ELR (cell line): ENCODE measurements around the gene TOMM34.
A peak's percentile ranks its signal among the peaks of the same experiment; 100 is the strongest.

Experiments
- DNase-seq: peaks from one replicate; pipeline ENCODE4 v3.0.0-alpha.2; 2015; ENCODE audit warnings: low read depth

TOMM34 gene

GRCh38 chr20:44930517-44931168, 29.6 kb downstream of the TOMM34 start:
- DNase-seq, result no peak

GRCh38 chr20:44928595-44928994, 31.6 kb downstream of the TOMM34 start:
- DNase-seq, result no peak

- no peak for DNase-seq
These were observed 35.7 kb downstream of the TOMM34 start for GRCh38 chr20:44924541-44924940.

GRCh38 chr20:44921447-44921846, 38.8 kb downstream of the TOMM34 start:
- no peak for DNase-seq

GRCh38 chr20:44918761-44919160, 41.4 kb downstream of the TOMM34 start:
- no peak for DNase-seq

- no peak for DNase-seq
These were observed 41.9 kb downstream of the TOMM34 start for GRCh38 chr20:44918342-44918741.

- DNase-seq, result no peak
These were observed 42.8 kb downstream of the TOMM34 start for GRCh38 chr20:44917399-44917798.

- DNase-seq, result no peak
These were observed 43.6 kb downstream of the TOMM34 start for GRCh38 chr20:44916586-44916985.

- no peak for DNase-seq
These were observed 45.3 kb downstream of the TOMM34 start for GRCh38 chr20:44914924-44915323.

- no peak for DNase-seq
These were observed 48.0 kb downstream of the TOMM34 start for GRCh38 chr20:44912189-44912588.

GRCh38 chr20:44911264-44911921, 48.8 kb downstream of the TOMM34 start:
- peak; percentile 74 for DNase-seq

- peak; percentile 31 for DNase-seq
These were observed 49.4 kb downstream of the TOMM34 start for GRCh38 chr20:44910690-44911262.

GRCh38 chr20:44909872-44910689, 50.1 kb downstream of the TOMM34 start, which contains the start of gene PABPC1L:
Gene PABPC1L, plus strand, starts transcription at chr20:44910060. Its CDS starts 84 bp downstream, at chr20:44910144.
- peak; percentile 80 for DNase-seq

GRCh38 chr20:44908987-44909871, 51.0 kb downstream of the TOMM34 start:
- no peak for DNase-seq

- DNase-seq, result no peak
These were observed 55.8 kb downstream of the TOMM34 start for GRCh38 chr20:44904377-44904776.

- DNase-seq, result peak; percentile 83
These were observed 58.2 kb downstream of the TOMM34 start for GRCh38 chr20:44901974-44902373.

GRCh38 chr20:44900231-44900854, 59.9 kb downstream of the TOMM34 start:
- peak; percentile 41 for DNase-seq

- no peak for DNase-seq
These were observed 63.1 kb downstream of the TOMM34 start for GRCh38 chr20:44897133-44897532.

- DNase-seq, result peak; percentile 22
These were observed 63.6 kb downstream of the TOMM34 start for GRCh38 chr20:44896583-44896982.

GRCh38 chr20:44894959-44895358, 65.2 kb downstream of the TOMM34 start:
- DNase-seq, result no peak
